C4-2B (cell line): Measurements from ENCODE around the gene HTN3.
"Not testable (repeated sequence)": the region's sequence is repeated elsewhere in the genome, so short reads cannot be mapped to it uniquely, and the experiment has no call there.

ENCODE experiments used
- H3K27ac ChIP-seq: fragments of 450-650 bp; 2 replicates; pipeline ENCODE4 v1.5.1; 2017
- CTCF ChIP-seq: fragments of 450-650 bp; conservative IDR thresholded peaks from 2 replicates; pipeline ENCODE4 v1.5.1; 2017; ENCODE audit warnings: mild to moderate bottlenecking
- ZFX ChIP-seq: fragments of 450-650 bp; IDR thresholded peaks from 2 replicates; pipeline ENCODE4 v1.6.1; 2017

Gene HTN3

GRCh38 chr4:70002507-70002906 lies 25.8 kb upstream of the HTN3 start:
- H3K27ac ChIP-seq, result no peak overlapping the region
- TF ChIP-seq ZFX (no peak), CTCF (no peak)

- H3K27ac ChIP-seq, result no peak overlapping the region
- no peak for TF ChIP-seq ZFX
- TF ChIP-seq CTCF, result no peak
These were observed 19.5 kb upstream of the HTN3 start for GRCh38 chr4:70008771-70009170.

- H3K27ac ChIP-seq, result not testable (repeated sequence)
These were observed 9.3 kb upstream of the HTN3 start for GRCh38 chr4:70019006-70019405.

- TF ChIP-seq ZFX, result no peak
- no peak for TF ChIP-seq CTCF
- H3K27ac ChIP-seq, result no peak overlapping the region
These were observed 5.0 kb upstream of the HTN3 start for GRCh38 chr4:70023218-70023617.

- H3K27ac ChIP-seq, result no peak overlapping the region
- TF ChIP-seq CTCF (no peak), ZFX (no peak)
These were observed 1.2 kb upstream of the HTN3 start for GRCh38 chr4:70027011-70027410.

- H3K27ac ChIP-seq, result not testable (repeated sequence)
These were observed 9.3 kb downstream of the HTN3 start for GRCh38 chr4:70037559-70037958.

GRCh38 chr4:70039928-70040327 lies 11.7 kb downstream of the HTN3 start:
- H3K27ac ChIP-seq, result not testable (repeated sequence)

- no peak for TF ChIP-seq CTCF
- TF ChIP-seq ZFX, result no peak
- H3K27ac ChIP-seq, result no peak overlapping the region
These were observed 13.5 kb downstream of the HTN3 start for GRCh38 chr4:70041652-70042286.

GRCh38 chr4:70050138-70050537 lies 21.9 kb downstream of the HTN3 start, which contains the start of gene HTN1:
Gene HTN1 (plus strand): TSS chr4:70050438. CDS start chr4:70053077, 2,639 bp downstream.
- H3K27ac ChIP-seq, result not testable (repeated sequence)

- H3K27ac ChIP-seq, result not testable (repeated sequence)
These were observed 28.3 kb downstream of the HTN3 start for GRCh38 chr4:70056534-70056933.
